HS-5 (cell line): ENCODE data around the gene NCOA6.
A peak's percentile ranks its signal among the peaks of the same experiment; 100 is the strongest.
"Not testable (repeated sequence)": the region's sequence is repeated elsewhere in the genome, so short reads cannot be mapped to it uniquely, and the experiment has no call there.

Source experiments
- DNase-seq: peaks from one replicate; pipeline ENCODE4 v3.0.0-alpha.2; 2012; ENCODE audit warnings: low read depth

NCOA6 gene

DNA sequence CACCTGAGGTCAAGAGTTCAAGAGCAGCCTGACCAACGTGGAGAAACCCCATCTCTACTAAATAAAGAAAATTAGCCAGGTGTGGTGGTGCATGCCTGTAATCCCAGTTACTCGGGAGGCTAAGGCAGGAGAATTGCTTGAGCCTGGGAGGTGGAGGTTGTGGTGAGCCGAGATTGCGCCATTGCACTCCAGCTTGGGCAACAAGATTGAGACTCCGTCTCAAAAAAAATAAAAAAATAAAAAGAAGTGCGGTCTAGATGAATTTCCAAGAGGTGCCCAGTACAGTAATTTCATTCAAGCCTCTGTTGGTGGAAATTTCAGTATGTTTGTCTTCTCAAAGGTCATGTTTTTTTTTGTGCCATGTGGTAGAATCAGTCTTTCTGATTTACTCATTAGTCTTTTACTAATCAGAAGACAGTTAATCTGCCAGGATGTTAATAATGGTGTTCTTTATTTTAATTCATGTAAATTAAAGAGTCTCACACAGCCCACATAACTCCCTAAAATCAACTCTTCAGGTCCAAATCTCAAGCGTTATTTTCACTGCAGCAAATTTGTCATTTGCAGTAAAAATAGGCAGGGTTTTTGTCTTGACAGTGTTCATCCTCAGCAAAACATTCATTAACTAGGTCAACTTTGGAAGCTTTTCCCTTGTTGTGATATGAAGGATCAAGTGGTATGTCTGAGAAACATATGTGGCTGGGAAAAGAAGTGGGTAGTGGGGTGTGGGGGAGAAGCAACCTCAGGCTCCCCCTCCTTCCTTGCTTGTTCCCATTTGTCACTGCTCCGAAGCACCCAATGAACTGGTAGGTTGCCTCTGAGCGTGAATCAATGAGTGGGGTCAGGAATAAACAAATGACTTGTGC lies 108.0 kb downstream of the NCOA6 start:
- no peak for DNase-seq

DNA sequence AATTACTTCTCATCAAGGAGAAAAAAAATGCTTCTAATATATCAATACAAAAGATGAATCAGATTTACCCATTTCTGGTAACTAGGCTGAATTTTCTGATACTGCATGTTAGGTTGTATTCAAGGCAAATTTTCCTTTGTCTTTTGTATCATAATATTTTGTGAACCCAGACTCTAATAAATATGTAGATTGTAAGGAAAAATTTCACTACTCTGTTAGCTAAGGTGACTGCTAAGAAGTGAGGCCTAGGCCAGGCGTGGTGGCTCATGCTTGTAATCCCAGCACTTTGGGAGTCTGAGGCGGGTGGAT lies 108.6 kb downstream of the NCOA6 start:
- no peak for DNase-seq

DNA sequence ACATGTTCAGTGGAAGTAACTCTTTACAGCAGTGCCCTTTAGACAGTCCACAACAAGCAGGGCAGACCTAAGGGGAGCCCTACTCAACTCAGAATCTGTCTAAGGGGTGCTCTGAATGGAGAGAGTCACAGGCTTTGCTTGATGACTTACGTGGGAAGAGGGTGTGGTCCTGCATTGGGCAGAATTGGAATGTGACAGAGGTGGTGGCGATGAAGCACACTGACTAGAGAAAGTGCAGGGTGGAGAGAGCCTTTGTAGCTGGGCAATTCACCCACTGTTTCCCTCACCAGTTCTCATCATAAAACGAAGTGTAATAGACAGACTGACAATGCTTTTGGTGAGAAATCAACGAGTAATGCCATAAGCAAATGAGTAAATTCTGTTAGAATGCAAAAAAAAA lies 110.1 kb downstream of the NCOA6 start:
- no peak for DNase-seq

DNA sequence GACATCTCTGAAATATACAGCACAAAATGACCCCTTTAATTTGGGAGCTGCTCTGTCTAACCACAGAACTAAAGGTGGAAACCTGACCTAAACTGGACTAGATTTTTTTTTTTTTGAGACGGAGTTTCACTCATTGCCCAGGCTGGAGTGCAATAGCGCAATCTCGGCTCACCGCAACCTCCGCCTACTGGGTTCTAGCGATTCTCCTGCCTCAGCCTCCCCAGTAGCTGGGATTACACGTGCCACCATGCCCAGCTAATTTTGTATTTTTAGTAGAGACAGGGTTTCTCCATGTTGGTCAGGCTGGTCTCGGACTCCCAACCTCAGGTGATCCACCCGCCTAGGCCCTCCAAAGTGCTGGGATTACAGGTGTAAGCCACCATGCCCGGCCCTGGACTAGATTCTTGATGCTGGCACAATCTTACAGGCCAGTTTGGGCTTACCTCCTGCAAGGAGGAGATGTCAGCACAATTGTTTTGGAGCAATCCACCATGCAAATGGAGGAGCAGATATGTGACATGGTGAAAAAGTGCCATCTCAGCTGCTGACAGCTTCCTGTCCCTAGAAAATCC lies 111.4 kb downstream of the NCOA6 start:
- DNase-seq, result not testable (repeated sequence)

DNA sequence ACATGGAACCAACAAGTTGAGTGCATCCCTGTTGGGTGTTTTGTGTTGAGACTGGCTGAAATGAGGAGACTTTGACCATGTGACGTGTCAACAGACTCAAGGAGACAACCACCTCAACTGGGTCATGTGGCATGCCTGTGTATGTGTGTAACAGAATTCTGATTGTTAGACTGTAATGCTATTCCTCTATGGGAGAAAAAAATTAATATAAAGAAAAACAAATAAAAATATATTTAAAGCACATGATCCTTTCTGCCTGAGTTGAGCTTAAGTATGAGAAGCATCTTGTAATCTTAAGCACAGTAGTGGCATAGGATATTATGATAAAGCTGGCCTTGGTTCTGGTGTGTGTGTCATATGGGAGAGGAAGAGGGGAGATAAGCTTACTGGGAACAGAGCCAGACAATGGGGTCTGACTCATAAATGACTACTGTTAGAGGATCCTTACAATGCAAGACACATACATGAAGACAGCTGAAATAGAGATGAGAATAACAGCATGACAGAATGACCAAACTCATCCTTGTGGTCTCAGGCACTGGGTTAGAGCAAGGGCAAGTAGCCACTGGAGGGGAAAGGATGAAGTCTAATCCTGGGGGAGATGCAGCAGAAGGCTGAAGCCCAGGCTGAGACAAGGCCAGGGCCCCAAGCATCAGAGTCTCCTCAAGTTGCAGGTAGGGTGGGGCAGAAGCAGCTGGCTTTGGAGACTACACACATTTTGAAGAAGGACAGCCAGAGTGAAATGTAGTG lies 112.1 kb downstream of the NCOA6 start:
- peak; percentile 99 for DNase-seq

DNA sequence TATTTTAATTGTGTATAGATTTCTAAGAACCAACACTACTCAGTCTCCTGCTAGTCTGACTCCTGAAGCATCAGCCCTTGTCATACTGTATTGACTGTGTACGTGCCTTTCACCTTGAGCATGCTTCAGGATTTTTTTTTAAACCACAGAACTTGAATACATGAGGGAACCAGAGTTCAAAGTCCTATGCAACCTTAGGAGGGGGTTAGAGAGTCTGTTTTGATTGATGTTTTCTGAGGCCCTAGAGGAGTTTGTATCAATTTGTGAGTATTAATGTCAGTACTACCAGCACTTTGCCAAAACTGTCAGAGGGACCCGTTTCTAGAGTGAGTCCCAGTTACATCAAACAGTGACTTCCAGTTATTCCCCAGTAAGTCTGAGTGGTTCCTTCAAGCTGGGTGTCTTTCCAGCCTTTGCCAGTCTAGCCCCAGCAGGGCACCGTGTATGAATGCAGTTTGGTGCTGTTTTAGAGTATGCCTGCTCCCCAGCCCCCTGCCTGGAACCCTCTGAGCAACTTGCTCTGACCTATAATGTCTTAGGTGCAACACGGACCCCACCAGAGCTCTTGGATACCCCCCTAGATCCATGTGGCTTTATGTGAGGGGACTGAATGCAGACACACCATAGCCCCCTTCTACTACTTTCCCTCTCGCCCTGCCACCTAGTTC lies 112.8 kb downstream of the NCOA6 start:
- no peak for DNase-seq

DNA sequence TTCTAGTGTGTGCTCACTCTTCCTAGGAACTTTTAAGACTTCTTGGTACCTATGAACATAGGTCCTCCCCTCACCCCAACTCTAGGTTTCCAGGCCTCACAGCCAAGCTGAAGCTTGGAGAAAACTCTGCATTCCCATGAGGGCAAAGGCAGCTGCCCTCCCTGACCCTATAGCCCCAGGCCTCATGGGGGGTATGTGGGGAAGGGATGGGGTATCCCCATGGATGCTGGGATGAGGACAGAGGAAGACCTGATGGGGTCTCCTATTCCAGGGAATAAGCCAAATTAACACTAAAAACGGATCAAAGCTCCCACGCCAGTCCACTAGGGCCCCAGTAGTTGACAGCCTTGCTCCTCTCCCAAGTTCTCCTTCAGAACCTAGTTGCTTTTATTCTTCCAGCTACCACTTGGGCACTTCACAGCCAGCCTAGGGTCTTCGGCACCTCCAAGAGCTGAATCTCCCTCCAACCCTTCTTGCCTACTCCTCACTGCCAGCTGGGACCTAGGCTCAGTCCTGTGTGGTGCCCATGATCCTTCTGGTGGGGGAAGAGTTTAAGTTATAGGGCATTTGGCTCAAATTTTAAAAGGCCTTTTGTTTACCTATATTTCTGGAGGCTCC lies 113.5 kb downstream of the NCOA6 start:
- DNase-seq, result no peak

DNA sequence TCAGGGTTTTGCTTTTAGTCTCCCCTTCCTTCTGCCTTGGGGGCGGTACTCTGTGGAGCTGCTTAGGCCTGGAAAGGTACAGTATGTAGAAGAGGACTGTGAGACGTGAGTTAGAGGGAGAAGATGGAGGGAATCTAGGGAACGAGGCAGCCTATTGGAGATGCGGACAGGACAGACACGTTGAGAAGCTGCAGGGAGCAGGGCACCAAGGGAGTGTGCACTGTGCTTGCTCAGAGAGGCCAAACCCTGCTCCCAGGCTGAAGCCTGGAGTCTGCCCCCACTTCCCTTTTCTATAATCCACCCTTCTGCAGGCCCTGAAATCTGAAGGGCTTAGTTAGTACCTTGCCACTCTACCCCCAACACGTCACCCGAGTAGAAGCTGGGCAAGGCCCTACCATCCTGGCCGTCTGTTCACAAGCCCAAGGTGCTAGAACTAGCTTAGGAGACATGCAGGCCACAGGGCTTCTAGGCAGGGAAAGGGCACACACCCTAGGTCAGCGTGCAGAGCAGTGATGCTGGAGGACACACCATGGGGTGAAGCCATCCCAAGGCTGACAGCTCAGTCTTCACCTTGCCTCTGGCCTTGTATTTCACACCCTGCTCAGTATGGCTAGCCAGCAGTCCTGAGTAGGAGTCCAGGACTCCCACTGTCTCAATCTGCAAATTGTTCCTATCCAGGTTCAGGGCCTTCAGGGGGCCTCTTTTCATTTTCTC lies 114.4 kb downstream of the NCOA6 start:
- no peak for DNase-seq

DNA sequence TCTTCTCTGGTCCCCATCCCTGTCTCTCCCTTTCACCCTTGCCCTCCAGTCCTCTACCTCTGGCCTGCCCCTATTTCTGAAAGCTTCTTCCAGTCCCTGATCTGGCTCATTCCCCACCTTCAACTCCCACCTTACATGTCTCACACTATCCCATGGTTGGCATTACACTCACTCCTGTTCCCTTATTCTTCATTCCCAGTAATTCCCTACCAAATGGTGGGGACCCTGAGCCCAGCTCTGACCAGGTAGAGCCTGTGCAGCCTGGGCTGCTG lies 114.9 kb downstream of the NCOA6 start:
- DNase-seq, result no peak

DNA sequence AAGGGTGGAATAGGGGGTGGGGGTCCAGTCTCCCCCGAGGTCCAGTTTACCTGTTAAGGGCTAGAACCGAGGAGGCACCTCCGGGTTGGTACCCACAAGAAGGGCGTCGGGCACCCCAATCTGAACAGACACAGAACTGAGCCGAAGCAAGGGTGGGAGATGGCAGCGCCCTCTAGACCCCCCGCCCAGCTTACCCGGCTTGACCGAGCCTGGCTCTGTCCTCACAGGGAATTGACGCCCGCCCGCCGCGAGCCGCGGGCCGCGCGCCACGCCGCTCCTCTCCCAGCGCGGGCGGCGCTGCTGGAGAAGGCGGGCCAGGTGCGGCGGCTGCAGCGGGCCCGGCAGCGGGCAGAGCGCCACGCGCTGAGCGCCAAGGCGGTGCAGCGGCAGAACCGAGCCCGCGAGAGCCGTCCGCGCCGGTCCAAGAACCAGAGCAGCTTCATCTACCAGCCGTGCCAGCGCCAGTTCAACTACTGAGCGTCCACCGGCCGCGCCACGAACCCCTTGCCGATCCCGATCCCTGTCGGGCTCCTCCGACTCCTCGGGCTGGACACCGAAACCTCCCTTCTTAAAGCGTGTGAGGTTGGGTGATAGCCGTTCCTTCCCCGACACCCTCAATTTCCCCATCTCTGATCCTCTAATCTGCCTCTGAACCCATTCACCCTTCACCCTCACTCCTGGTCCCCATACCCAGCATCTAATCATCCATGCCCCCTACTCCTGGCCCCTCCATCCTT lies 115.5 kb downstream of the NCOA6 start:
- peak; percentile 50 for DNase-seq

DNA sequence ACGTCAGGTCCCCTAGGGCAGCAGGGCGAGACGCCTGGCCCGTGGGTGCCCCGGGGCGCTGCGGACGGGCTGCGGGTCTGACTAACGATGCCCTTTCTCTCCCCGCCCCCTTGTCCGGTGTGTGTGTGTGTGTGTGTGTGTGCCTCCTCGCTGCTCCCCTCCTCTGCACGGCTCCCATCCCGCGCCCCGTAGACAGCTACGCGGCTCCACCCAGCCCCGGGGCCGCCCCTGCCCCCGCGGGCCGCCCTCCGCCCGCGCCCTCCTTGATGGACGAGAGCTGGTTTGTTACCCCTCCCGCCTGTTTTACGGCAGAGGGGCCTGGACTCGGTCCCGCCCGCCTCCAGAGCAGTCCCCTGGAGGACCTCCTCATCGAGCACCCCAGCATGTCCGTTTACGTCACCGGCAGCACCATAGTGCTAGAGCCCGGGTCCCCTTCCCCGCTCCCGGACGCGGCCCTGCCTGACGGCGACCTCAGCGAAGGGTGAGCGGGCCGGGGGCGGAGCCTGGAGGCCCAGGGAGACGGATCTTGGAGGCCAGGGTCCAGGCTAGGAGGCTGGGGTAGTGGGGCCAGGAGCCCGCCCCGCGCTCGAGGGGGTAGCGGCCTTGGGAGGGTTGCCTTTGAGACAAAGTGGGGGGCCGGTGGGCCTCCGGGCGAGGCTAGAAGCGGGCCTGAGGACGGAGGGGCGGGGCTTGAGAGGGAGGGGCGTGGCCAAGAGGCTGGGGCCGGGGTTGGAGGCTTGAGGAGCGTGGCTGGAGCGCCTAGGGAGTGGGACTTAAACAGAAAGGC lies 116.2 kb downstream of the NCOA6 start:
- DNase-seq, result peak; percentile 43

DNA sequence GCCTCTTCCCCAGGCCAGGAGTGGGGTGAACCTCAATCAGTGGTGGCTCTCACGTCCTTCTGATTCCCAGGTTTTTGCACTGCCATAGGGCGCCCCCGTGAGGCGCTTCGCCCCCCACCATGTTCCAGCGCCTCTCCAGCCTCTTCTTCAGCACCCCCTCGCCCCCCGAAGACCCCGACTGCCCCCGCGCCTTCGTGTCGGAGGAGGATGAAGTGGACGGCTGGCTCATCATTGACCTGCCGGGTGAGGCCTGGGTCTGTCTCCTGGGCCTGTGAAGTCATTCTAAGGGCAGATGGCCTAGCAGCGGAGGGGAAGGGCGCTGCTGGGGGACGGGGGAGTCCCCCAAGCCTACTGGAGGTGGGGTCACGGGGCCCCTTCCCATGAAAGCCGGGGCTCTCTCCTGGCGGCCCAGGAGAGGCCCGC lies 116.8 kb downstream of the NCOA6 start:
- no peak for DNase-seq

DNA sequence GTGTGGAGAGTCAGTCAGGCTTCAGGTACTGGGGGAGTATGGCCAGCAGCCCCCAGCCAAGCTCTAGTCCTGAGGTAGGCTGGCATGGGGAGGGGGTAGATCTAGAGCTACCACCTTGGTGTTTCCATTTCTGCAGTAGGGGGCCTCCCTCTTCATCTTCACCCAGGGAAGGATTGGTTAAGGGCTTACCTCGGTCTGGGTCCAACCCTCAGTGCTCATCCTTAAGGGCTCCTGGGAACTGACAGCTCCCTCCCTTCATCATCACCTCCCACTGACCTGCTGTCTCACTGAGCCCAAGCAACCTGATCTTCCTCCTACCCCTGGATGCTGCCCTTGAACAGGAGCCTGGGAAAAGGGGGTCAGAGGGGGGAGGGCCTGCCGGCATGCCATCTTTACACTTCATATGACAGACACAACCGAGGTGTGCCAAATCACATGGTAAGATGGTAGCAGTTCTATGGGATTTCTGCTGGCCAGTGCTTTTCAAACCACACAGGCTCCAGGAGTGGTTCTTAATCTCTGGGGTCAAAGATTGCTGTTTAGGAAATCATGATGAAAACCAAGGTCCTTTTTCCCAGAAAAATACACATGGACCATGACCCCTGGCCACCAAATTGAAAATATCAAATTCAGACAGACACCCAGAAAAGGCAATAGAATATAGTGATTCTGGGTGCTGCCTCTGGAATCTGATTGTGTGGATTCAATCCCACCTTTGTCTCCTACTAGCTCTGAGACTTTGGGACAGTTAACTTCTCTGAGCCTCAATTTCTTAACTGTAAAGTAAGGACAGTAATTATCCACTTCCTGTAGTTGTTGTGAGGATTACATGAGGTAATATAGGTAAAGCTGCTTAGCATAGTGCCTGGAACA lies 118.3 kb downstream of the NCOA6 start:
- no peak for DNase-seq

DNA sequence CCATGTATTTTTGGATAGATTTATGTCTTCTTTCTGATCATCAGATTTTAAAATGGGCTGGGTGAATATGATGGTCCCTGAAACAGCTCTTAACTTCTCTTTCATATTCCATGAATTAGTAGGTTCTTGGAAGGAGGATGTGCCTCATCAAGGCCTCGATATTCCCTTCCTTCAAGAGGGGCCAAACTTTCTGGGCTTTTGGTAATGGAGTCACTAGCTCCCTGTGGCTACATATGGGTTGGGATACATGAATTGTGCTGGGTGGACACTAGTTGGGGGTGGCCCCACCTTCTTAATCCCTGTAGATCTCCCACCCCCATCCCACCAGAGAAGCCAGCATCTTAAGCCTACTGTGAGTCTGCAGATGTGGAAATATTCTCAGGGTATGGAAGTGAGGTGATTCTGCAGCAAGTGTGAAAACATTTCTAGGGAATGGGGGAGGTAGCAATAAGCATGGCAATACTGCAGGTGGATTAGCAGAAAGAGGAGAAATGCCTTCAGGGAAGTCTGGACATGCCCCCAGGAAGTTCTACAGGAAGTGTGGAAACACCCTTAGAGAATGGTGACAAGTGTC lies 119.1 kb downstream of the NCOA6 start:
- no peak for DNase-seq

DNA sequence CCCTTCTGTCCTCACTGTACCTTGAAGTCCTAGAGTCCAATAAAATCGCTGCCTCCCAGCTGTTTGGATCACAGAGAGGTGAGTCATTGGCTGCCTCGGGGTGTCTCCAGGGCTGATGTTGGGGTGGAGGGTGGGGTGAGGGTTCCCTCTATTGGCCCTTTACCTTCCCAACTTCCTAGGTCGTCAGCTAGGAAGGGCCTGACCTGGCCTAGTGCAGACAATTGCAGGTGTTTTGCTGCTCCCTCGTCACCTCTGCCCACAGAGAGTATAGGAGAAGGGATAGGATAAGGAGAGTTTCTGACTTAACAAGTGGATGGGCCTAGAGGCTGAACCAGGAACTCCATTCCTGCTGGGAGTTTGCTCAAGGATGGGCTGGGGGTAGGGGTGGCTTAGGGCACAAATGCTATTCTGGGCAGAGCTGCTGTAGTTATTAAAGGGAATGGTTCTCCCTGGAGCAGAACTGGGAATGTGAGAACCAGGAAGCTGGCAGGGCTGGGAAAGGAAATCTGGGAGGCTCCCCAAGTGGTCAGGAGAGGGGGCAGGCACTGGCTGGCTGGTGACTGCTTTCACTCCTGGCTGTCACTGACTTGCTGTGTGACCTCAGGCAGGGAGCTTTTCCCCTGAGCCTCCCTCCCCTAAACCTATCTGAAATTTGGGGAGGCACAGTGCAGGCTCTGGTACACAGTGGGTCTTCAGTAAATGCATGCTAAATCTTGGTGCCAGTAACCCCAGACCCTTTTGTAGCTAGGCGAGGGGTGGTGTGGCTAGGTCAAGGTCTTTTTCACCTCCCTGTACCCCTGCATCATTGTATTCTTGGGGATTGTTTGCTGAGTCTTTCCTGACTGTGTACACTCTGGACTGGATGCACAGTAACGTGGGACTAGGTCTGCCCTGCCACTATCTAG lies 119.8 kb downstream of the NCOA6 start:
- no peak for DNase-seq

DNA sequence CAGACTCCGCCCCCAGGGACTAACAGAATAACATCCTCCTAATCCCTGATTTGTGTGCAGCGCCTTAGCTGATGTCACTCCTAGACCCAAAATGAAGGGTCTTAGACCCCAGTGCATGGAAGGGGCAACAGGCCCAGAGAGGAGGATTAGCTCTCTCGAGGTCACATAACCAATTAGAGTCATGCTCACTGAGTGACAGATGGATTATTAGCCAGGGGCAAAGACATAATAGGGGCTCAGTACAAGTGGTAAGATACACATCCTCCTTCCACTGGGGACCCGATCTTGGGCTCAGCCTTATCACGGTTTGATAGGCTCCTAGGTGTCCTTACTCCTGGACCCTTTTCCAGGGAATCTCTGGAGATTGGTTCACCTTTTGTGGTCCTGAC lies 120.4 kb downstream of the NCOA6 start:
- no peak for DNase-seq

DNA sequence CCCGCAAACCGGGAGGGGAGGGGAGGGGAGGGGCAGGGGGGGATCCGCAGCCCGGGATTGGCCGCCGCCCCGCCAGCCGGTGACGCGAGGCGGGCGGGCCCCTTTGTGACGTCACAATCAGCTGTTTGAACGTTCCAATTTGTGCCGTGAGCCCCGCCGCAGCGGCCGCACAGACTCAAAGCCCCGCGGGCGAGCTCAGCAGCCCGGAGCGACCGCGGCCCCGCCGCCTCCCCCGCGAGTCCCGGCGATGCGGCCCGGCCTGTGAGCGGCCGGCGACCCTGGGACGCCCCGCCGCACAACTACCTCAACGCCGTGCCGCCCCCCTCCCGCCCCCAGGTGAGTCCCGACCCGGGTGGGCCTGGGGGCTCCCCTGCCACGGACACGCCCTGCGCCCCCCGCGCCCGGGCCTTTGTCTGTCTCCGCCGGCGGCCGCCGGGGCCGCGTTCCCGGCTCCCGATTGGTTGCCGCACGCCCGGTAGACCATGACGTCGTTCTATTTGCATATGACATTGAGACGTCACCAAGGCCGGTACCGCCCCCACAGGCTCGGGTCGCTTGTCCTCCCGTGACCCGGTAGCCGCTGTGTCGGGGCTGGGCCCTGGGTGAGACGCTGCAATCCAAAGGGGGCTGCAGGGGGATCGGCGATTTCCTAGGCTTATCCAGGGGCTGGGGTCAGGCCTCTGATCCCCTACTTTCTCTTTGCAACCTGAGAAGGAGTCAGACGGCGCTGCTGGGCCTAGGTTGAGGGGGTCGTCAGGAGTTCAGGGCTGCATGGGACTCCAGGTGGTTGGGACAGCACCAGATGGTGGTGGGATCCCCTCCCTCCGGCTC lies 121.1 kb downstream of the NCOA6 start, which contains the start of gene TP53INP2:
Gene TP53INP2, plus strand, starts transcription at position 168 of the 831 bp plus-strand sequence. CDS start 4,396 bp downstream, outside the sequence.
- DNase-seq, result no peak
